HT-29 (cell line): Measurements from ENCODE around the gene RPAP3. TPM values are rescaled to one million over a fixed set of nuclear protein-coding genes. Genes with fewer than 3 reads are reported as not detected.

Source experiments
- total RNA-seq: library from RNA; depleted of rRNA; stranded (reverse); fragments of >200 nt; shearing (Covaris generic); gene quantifications from 2 replicates; pipeline ENCODE4 v1.2.3, GENCODE V29; 2014; rRNA removed

The RPAP3 gene
- total RNA-seq, 1 experiment from 2014 or later: 8.6 TPM

Other genes starting within 250 kb of the RPAP3 start
- gene ENDOU, start 19.5 kb upstream of the RPAP3 start, total RNA-seq: not detected in 2 replicates
- 38.2 and 44.1 TPM in 2 replicates for gene RAPGEF3, start 52.9 kb upstream of the RPAP3 start, total RNA-seq
- gene SLC48A1, start 67.2 kb upstream of the RPAP3 start, total RNA-seq: 31.1 and 35.7 TPM in 2 replicates
- gene HDAC7, start 113.9 kb upstream of the RPAP3 start, total RNA-seq: 51.7 and 55.6 TPM in 2 replicates
- gene VDR, start 199.0 kb upstream of the RPAP3 start, total RNA-seq: 15.3 and 15.4 TPM in 2 replicates